PC-9 (cell line): ENCODE results near the gene RAD50.

Experiments
- EZH2 ChIP-seq: fragments of 200-600 bp; sonication (generic); IDR thresholded peaks from 2 replicates; pipeline ENCODE4 v1.8.0; 2017; ENCODE audit warnings: antibody characterized with exemption, low read depth
- TF ChIP-seq, protein P1 (sequence below): fragments of 200-600 bp; sonication (generic); conservative IDR thresholded peaks from 2 replicates; pipeline ENCODE4 v1.6.1; 2017; ENCODE audit warnings: mixed run types, antibody characterized with exemption, mild to moderate bottlenecking, moderate library complexity

DNA sequence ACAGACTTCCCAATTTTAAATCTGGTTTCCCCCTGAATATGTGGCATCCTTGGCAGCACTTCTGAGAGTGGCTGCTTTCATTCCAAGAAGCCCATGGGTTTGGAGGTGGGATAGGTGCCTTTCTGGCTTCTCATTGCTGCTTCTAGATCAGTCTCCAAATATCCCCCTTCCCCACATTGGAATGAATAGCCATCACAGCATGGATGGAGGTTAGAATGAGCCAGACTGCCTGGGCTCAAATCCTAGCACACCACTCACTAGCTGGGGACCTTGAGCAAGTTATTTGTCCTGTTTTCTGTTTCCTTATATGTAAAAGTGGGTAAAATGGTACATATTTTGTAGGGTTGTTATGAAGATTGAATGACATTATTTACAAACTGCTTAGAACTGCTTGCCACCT, 87.4 kb downstream of the RAD50 start:
- TF ChIP-seq, protein P1, sequence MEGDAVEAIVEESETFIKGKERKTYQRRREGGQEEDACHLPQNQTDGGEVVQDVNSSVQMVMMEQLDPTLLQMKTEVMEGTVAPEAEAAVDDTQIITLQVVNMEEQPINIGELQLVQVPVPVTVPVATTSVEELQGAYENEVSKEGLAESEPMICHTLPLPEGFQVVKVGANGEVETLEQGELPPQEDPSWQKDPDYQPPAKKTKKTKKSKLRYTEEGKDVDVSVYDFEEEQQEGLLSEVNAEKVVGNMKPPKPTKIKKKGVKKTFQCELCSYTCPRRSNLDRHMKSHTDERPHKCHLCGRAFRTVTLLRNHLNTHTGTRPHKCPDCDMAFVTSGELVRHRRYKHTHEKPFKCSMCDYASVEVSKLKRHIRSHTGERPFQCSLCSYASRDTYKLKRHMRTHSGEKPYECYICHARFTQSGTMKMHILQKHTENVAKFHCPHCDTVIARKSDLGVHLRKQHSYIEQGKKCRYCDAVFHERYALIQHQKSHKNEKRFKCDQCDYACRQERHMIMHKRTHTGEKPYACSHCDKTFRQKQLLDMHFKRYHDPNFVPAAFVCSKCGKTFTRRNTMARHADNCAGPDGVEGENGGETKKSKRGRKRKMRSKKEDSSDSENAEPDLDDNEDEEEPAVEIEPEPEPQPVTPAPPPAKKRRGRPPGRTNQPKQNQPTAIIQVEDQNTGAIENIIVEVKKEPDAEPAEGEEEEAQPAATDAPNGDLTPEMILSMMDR: no peak
- no peak for TF ChIP-seq EZH2
